Right lobe of liver (tissue), 6 donors: ENCODE data around the gene C5orf15. TPM values are rescaled to one million over a fixed set of nuclear protein-coding genes. Genes with fewer than 3 reads are reported as not detected.
A peak's percentile ranks its signal among the peaks of the same experiment; 100 is the strongest.

Experiments used
- ATAC-seq, 4 donors: fragments of 200-7000 bp; cut with Tn5 transposase; one replicate each; pipeline ENCODE4 v1.9.1; 2020; ENCODE audit warnings: mild to moderate bottlenecking in 4 of 4, moderate library complexity in 4 of 4
- DNase-seq, 3 donors: peaks; one replicate each; pipeline ENCODE4 v3.0.0-alpha.2; 2020
- H3K27ac ChIP-seq, 3 donors: fragments of 200-600 bp; one replicate each; pipeline ENCODE4 v1.8.0; 2022
- H3K27me3 ChIP-seq, 2 donors: fragments of 200-600 bp; one replicate each; pipeline ENCODE4 v1.8.0; 2022
- H3K36me3 ChIP-seq, 4 donors: fragments of 200-600 bp; sonication (generic) in 1 of 4; one replicate each; pipeline versions ENCODE4 v1.5.1 to v1.8.0; 2017 to 2022; ENCODE audit warnings: control low read depth in 1 of 4
- H3K4me1 ChIP-seq, 4 donors: fragments of 200-600 bp; sonication (generic) in 1 of 4; one replicate each; pipeline versions ENCODE4 v1.5.1 to v1.8.0; 2017 to 2022; ENCODE audit warnings: control low read depth in 1 of 4
- H3K4me3 ChIP-seq, 3 donors: fragments of 200-600 bp; one replicate each; pipeline ENCODE4 v1.8.0; 2022
- H3K9me3 ChIP-seq, 4 donors: fragments of 200-600 bp; sonication (generic) in 1 of 4; one replicate each; pipeline versions ENCODE4 v1.5.1 to v1.8.0; 2017 to 2022; ENCODE audit warnings: control low read depth in 1 of 4
- POLR2A ChIP-seq: fragments of 450-650 bp; IDR thresholded peaks from one replicate; pipeline ENCODE4 v1.6.1; 2017; ENCODE audit warnings: antibody characterized with exemption, mild to moderate bottlenecking
- WGBS: methylation state at CpG from one replicate; pipeline ENCODE4 v1.1.6; 2018; ENCODE audit warnings: low coverage, low lambda C conversion rate; ENCODE audit not compliant: insufficient coverage; ENCODE audit errors: missing lambda C conversion rate; 5-methylcytosine and 5-hydroxymethylcytosine counted together
- intact Hi-C, 2 donors: fragments of 100-400 bp; cut with DNase I; formaldehyde crosslinking; loops; one replicate each; pipeline versions ENCODE4 v1.11.2 to v1.14.1; 2022
- total RNA-seq, 6 experiments: library from RNA; depleted of rRNA in 2 of 6; stranded (reverse); fragments of >200 nt in 2 of 6; fragmentation: NEBNext Ultra II Directional in 3 of 6; extraction: Animal tissue kit (Norgen Biotek cat#: 25700) in 3 of 6; gene quantifications; one replicate each; pipeline versions ENCODE4 v1.1.0 to v1.2.4, GENCODE V29; 2016 to 2023
- TF ChIP-seq, protein P1 (sequence below), 4 donors: fragments of 200-600 bp in 3 of 4; fragments of 450-650 bp in 1 of 4; IDR thresholded peaks; one replicate each; pipeline versions ENCODE4 v1.5.1 to v1.8.0; 2016 to 2022; ENCODE audit warnings: antibody characterized with exemption in 4 of 4, mild to moderate bottlenecking in 2 of 4
- donor health status: DM: no; HTN: yes; CAD: no.
- donor health status: DM: no; HTN: no; CAD: no.
- donor health status: DM: no; HTN: no; CAD: no.
- donor health status: DM: no; HTN: yes; CAD: no.
- donor health status: DM: no; HTN: yes; CAD: no.

The C5orf15 gene
- total RNA-seq, 6 experiments from 2014 or later, result 15.0 to 37.5 (median 24.4) TPM

DNA sequence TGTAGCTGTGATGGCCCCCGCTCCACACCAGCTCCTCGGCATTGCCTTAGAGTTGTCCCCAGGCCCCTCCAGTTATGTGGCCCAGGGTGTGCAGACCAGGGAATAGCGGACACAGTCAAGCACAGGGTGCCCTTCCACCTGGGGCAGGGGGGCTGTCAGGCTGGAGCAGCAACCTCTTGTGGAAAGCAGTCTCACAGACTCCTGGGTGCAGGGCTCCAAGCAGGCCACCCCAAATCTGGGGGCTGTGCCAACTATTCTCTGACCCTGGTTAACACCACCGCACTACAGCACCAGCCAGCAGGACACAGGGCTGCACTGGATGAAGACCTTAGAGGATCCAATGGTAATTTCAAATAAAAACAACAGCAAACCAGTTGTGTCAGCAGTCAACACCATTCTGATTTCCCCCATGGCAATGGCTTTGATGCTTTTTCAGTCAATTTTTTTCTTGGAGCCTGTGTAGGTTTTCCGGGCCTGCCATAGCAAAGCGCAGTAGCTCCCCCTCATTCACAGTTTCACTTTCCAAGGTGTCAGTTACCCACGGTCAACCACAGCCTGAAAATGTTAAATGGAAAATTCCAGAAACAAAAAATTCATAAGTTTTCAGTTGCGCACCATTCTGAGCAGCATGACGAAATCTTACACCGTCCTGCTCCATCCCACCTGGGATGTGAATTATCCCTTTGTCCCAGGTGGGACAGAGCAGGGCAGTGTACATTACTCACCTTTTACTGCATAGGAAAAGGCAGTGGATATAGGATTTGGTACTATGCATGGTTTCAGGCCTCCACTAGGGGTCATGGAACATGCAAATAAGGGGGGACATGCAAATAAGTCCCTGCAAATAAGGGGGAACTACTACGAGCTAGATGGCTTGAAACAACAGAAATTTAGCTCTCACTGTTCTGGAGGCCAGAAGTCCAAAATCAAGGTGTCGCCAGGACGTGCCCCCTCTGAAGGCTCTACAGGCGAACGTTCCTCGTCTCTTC, 49.0 kb downstream of the C5orf15 start:
- DNase-seq, result no peak
- Histone ChIP-seq H3K4me1 (no peaks in the 10 kb centered on the region), H3K27ac (no peak overlapping the region), H3K27me3 (no peaks in the 10 kb centered on the region), H3K36me3 (no peaks in the 10 kb centered on the region), H3K4me3 (no peak overlapping the region), H3K9me3 (no peaks in the 10 kb centered on the region)
- WGBS, result 84% methylated on average over 8 of the region's 16 CpGs
- ATAC-seq, result peak in 1 of 4 donors; percentile 37
- intact Hi-C loops, result no loop called here
- TF ChIP-seq, protein P1, sequence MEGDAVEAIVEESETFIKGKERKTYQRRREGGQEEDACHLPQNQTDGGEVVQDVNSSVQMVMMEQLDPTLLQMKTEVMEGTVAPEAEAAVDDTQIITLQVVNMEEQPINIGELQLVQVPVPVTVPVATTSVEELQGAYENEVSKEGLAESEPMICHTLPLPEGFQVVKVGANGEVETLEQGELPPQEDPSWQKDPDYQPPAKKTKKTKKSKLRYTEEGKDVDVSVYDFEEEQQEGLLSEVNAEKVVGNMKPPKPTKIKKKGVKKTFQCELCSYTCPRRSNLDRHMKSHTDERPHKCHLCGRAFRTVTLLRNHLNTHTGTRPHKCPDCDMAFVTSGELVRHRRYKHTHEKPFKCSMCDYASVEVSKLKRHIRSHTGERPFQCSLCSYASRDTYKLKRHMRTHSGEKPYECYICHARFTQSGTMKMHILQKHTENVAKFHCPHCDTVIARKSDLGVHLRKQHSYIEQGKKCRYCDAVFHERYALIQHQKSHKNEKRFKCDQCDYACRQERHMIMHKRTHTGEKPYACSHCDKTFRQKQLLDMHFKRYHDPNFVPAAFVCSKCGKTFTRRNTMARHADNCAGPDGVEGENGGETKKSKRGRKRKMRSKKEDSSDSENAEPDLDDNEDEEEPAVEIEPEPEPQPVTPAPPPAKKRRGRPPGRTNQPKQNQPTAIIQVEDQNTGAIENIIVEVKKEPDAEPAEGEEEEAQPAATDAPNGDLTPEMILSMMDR (IDR thresholded peaks at IDR 0.05), result no peak
- no peak for TF ChIP-seq POLR2A

DNA sequence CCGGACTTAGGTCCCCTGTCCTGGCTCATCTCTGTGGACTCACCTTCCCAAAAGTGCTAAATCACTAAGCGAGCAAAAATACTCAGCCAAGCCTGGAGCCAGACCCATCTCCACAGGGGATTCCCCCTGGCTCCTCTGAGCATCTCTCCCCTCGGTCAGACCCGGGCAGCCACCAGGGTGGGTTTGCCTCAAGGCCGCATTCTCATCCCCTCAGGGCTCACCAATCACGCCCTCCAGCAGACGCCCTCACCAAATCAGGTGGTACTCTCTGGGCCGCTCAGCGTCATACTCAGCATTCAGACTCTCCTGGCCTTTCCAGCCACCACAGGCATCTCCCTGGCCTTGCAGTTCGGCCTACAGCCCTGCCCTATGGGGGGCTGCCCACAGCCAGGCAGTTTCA, 49.7 kb downstream of the C5orf15 start:
- intact Hi-C loops, result no loop called here
- 92% methylated on average over 2 of the region's 10 CpGs for WGBS
- ATAC-seq, result peak in 1 of 4 donors; percentile 19

DNA sequence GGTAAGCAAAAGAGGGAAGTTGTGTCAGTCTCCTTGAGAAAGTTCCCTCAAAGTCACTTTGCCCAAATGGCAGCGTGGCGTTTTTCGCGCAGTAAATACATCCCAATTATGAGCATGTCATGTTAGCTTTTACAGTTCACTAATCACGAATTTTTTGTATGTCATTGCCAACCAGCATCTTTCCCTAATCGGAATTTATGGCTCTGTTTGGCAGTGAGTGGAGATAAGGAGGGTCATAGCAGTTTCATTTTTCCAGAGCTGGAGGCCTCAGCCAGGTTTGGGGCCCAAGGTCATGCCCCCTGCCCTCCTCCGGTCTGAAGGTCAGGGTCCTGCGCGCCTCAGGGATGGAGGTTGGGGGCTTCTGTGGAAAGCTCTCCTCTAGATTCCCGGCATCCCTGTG, 50.1 kb downstream of the C5orf15 start:
- H3K27me3 ChIP-seq, result no peaks in the 10 kb centered on the region
- no peak overlapping the region for H3K4me3 ChIP-seq
- intact Hi-C loops, result no loop called here
- ATAC-seq (no peak), DNase-seq (no peak)
- TF ChIP-seq, protein P1 (IDR thresholded peaks at IDR 0.05), result no peak
- TF ChIP-seq POLR2A, result no peak
- H3K36me3 ChIP-seq, result no peaks in the 10 kb centered on the region
- H3K27ac ChIP-seq, result no peak overlapping the region
- 81% methylated on average over 6 of the region's 10 CpGs for WGBS
- no peaks in the 10 kb centered on the region for H3K9me3 ChIP-seq
- H3K4me1 ChIP-seq, result peaks cover 0 to 7% (median 0%) of the 10 kb centered on the region in 4 donors

More for the DNA sequence above, 49.7 kb downstream of the C5orf15 start:
- peaks cover 0 to 5% (median 0%) of the 10 kb centered on the region in 4 donors for H3K4me1 ChIP-seq
- H3K27me3 ChIP-seq, result no peaks in the 10 kb centered on the region
- no peak overlapping the region for H3K4me3 ChIP-seq
- no peak for DNase-seq
- H3K27ac ChIP-seq, result no peak overlapping the region
- no peaks in the 10 kb centered on the region for H3K9me3 ChIP-seq
- TF ChIP-seq, protein P1 (IDR thresholded peaks at IDR 0.05), result no peak
- no peak for TF ChIP-seq POLR2A
- H3K36me3 ChIP-seq, result no peaks in the 10 kb centered on the region

DNA sequence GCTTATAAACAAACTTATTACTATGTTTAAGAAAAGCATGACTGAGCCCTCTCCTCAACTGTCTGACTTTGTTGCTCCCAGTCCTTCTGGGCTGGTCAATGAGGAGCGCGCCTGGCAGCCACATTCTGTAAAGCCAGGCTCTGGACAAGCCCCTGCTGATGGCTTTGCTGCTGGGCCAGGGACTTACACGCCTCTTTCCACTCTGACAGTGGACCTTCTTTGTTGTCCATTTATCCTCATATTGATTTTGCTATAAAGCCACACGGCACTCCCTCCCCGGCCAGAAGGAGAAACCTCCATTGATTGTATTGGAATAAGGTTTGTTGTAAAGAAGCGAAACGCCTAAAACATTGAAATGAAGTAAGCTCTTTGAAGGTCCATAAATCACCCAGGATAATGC, 50.6 kb downstream of the C5orf15 start:
- no peak for DNase-seq

More for the DNA sequence above, 50.6 kb downstream of the C5orf15 start:
- Histone ChIP-seq H3K9me3 (no peaks in the 10 kb centered on the region), H3K27ac (no peak overlapping the region), H3K4me1 (peaks cover 0 to 7% (median 0%) of the 10 kb centered on the region in 4 donors), H3K36me3 (no peaks in the 10 kb centered on the region), H3K4me3 (no peak overlapping the region), H3K27me3 (no peaks in the 10 kb centered on the region)
- TF ChIP-seq, protein P1 (IDR thresholded peaks at IDR 0.05), result no peak
- TF ChIP-seq POLR2A, result no peak
- no peak for ATAC-seq
- intact Hi-C loops, result no loop called here
- 81% methylated on average over 5 of the region's 7 CpGs for WGBS
